ENCODE data around the gene JPH2. TPM values are rescaled to one million over a fixed set of nuclear protein-coding genes. Genes with fewer than 3 reads are reported as not detected.

Gene JPH2
- total RNA-seq, 2 donors from 2014 or later, result 131 to 168 TPM

- peak; percentile 28 for DNase-seq (ENCODE audit: low spot score)
- no peak for TF ChIP-seq CTCF (IDR thresholded peaks at IDR 0.05)
- no peak overlapping the region for H3K27ac ChIP-seq
- no peaks in the 10 kb centered on the region for H3K4me1 ChIP-seq
- no peaks in the 10 kb centered on the region for H3K9me3 ChIP-seq
- H3K27me3 ChIP-seq, result no peaks in the 10 kb centered on the region
- no peaks in the 10 kb centered on the region for H3K36me3 ChIP-seq
- no peak overlapping the region for H3K4me3 ChIP-seq
Measured at GRCh38 chr20:44070139-44070900, 116.7 kb downstream of the JPH2 start.

- Histone ChIP-seq H3K27me3 (no peaks in the 10 kb centered on the region), H3K36me3 (no peaks in the 10 kb centered on the region), H3K4me3 (no peak overlapping the region), H3K4me1 (no peaks in the 10 kb centered on the region), H3K9me3 (no peaks in the 10 kb centered on the region), H3K27ac (no peak overlapping the region)
- DNase-seq (ENCODE audit: low spot score), result peak; percentile 52
- TF ChIP-seq CTCF (IDR thresholded peaks at IDR 0.05), result no peak
Measured at GRCh38 chr20:44069203-44070011, 117.6 kb downstream of the JPH2 start.

- peak; percentile 52 for DNase-seq (ENCODE audit: low spot score)
- no peaks in the 10 kb centered on the region for H3K27me3 ChIP-seq
- no peak overlapping the region for H3K4me3 ChIP-seq
- no peak overlapping the region for H3K27ac ChIP-seq
- no peaks in the 10 kb centered on the region for H3K36me3 ChIP-seq
- TF ChIP-seq CTCF (IDR thresholded peaks at IDR 0.05), result no peak
- H3K4me1 ChIP-seq, result no peaks in the 10 kb centered on the region
- no peaks in the 10 kb centered on the region for H3K9me3 ChIP-seq
Measured at GRCh38 chr20:44068316-44069201, 118.4 kb downstream of the JPH2 start.

- no peak for TF ChIP-seq CTCF (IDR thresholded peaks at IDR 0.05)
- Histone ChIP-seq H3K4me1 (no peaks in the 10 kb centered on the region), H3K9me3 (no peaks in the 10 kb centered on the region), H3K4me3 (no peak overlapping the region), H3K27me3 (no peaks in the 10 kb centered on the region), H3K36me3 (no peaks in the 10 kb centered on the region), H3K27ac (no peak overlapping the region)
- DNase-seq (ENCODE audit: low spot score), result peak; percentile 28
Measured at GRCh38 chr20:44067650-44068081, 119.3 kb downstream of the JPH2 start.
